Osteocyte (in vitro differentiated cells): ENCODE measurements around the gene ZNF445. TPM values are rescaled to one million over a fixed set of nuclear protein-coding genes. Genes with fewer than 3 reads are reported as not detected.

ENCODE experiments used
- DNase-seq: peaks from one replicate; pipeline ENCODE4 v3.0.0; 2021; ENCODE audit warnings: mixed read lengths; ENCODE audit not compliant: unreplicated experiment; ENCODE audit errors: extremely low spot score
- H3K27ac Mint-ChIP-seq: one replicate; pipeline ENCODE4 v1.8.0; 2021; ENCODE audit warnings: mild to moderate bottlenecking, mixed read lengths; ENCODE audit not compliant: unreplicated experiment
- H3K27me3 Mint-ChIP-seq: one replicate; pipeline ENCODE4 v1.8.0; 2021; ENCODE audit warnings: mixed read lengths; ENCODE audit not compliant: unreplicated experiment
- H3K36me3 Mint-ChIP-seq: one replicate; pipeline ENCODE4 v1.8.0; 2021; ENCODE audit warnings: mixed read lengths; ENCODE audit not compliant: unreplicated experiment
- H3K4me1 Mint-ChIP-seq: one replicate; pipeline ENCODE4 v1.8.0; 2021; ENCODE audit warnings: mixed read lengths; ENCODE audit not compliant: unreplicated experiment
- H3K4me3 Mint-ChIP-seq: one replicate; pipeline ENCODE4 v1.8.0; 2021; ENCODE audit warnings: mild to moderate bottlenecking, moderate library complexity, mixed read lengths; ENCODE audit not compliant: unreplicated experiment
- H3K9me3 Mint-ChIP-seq: one replicate; pipeline ENCODE4 v1.8.0; 2021; ENCODE audit warnings: mixed read lengths; ENCODE audit not compliant: unreplicated experiment
- total RNA-seq: library from RNA; stranded (reverse); gene quantifications from 2 replicates; pipeline ENCODE4 v1.2.1, GENCODE V29; 2021
- TF ChIP-seq, protein P1 (sequence below): fragments of 200-600 bp; sonication (generic); IDR thresholded peaks from 2 replicates; pipeline ENCODE4 v1.5.0; 2021; ENCODE audit warnings: antibody characterized with exemption, mild to moderate bottlenecking, moderate library complexity

Gene ZNF445
- total RNA-seq, 1 donor from 2014 or later: 26.1 TPM

DNA sequence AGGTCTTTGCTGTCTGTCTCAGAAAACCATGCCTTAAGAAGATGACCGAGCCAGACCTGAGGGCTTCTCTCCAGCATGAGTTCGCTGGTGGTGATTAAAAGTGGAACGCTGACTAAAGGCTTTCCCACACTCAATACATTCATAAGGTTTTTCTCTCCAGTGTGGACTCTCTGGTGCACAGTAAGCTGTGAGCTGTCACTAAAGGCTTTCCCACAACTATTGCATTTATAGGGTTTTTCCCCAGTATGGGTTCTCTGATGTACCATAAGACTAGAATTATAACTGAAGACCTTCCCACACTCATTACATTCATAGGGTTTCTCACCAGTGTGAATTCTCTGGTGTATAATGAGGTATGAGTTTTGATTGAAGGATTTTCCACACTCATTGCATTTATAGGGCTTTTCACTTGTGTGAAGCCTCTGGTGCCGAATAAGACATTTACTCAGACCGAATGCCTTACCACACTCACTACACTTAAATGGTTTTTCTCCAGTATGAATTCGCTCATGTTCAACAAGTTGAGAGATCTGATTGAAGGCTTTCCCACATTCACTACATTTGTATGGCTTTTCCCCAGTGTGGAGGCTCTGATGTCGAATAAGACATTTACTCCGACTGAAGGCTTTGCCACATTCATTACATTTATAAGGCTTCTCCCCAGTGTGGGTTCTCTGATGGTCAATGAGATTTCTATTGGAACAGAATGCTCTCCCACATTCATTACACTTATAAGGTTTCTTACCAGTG is 21.9 kb upstream of the ZNF445 start:
- H3K9me3 Mint-ChIP-seq: peaks cover 41% of the 10 kb centered on the region
- no peaks in the 10 kb centered on the region for H3K27me3 Mint-ChIP-seq
- H3K4me1 Mint-ChIP-seq: no peaks in the 10 kb centered on the region
- no peak overlapping the region for H3K4me3 Mint-ChIP-seq
- TF ChIP-seq, protein P1, sequence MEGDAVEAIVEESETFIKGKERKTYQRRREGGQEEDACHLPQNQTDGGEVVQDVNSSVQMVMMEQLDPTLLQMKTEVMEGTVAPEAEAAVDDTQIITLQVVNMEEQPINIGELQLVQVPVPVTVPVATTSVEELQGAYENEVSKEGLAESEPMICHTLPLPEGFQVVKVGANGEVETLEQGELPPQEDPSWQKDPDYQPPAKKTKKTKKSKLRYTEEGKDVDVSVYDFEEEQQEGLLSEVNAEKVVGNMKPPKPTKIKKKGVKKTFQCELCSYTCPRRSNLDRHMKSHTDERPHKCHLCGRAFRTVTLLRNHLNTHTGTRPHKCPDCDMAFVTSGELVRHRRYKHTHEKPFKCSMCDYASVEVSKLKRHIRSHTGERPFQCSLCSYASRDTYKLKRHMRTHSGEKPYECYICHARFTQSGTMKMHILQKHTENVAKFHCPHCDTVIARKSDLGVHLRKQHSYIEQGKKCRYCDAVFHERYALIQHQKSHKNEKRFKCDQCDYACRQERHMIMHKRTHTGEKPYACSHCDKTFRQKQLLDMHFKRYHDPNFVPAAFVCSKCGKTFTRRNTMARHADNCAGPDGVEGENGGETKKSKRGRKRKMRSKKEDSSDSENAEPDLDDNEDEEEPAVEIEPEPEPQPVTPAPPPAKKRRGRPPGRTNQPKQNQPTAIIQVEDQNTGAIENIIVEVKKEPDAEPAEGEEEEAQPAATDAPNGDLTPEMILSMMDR: no peak
- H3K27ac Mint-ChIP-seq: no peak overlapping the region
- H3K36me3 Mint-ChIP-seq: peaks cover 68% of the 10 kb centered on the region
- DNase-seq: no peak

DNA sequence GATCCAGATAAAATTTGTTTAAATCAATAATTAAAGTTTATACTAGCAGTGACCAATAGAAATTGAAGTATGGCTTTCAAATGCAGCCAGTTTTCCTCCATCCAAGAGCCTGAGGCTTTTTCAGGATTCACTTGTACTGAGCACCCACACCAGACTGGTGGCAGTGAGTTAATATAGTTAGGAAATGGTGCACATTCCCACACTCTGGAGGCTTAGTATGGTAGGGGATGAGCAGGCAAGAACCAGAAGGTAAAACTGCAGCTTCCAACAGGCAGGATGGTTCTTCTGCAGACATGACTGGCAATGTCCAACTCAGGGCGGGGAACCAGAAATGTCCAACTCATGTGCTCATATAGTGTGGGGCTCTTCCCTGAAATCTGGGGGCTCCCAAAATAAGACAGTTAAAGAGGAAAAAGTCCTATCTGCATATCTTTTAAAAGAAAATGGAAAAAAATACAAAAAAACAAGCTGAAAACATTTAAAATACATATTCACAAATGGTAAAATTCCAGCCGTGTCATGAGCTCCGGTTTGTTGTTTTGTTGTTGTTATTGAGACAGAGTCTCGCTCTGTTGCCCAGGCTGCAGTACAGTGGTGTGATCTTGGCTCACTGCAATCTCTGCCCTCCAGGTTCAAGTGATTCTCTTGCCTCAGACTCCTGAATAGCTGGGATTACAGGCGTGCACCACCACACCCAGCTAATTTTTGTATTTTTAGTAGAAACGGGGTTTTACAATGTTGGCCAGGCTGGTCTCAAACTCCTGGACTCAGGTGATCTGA is 18.4 kb upstream of the ZNF445 start:
- Mint-ChIP-seq H3K4me3 (no peak overlapping the region), H3K4me1 (no peaks in the 10 kb centered on the region), H3K27me3 (no peaks in the 10 kb centered on the region), H3K36me3 (peaks cover 65% of the 10 kb centered on the region), H3K9me3 (peaks cover 46% of the 10 kb centered on the region), H3K27ac (no peak overlapping the region)
- TF ChIP-seq, protein P1: no peak
- DNase-seq: no peak

DNA sequence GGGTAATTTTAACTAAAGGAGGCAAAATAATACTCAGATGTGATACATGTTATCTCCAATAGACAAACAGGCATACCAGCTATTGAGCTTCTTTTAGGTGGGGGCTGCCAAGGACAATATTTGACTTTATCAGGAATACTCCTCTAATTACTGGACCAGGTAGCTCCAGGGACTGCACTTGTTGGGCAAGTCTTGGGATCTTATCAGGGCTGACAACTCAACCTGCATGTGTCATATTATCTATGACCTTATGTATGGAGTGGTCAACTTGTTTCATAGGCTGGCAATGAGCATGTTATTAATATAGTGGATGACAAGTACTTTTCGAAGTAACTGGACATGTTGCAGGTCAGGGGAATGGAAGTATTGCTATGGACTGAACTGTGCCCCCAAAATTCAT is 15.0 kb upstream of the ZNF445 start:
- H3K4me1 Mint-ChIP-seq: no peaks in the 10 kb centered on the region
- no peaks in the 10 kb centered on the region for H3K27me3 Mint-ChIP-seq
- no peak overlapping the region for H3K4me3 Mint-ChIP-seq
- H3K36me3 Mint-ChIP-seq: peaks cover 33% of the 10 kb centered on the region
- TF ChIP-seq, protein P1: no peak
- H3K27ac Mint-ChIP-seq: no peak overlapping the region
- H3K9me3 Mint-ChIP-seq: peaks cover 22% of the 10 kb centered on the region
- no peak for DNase-seq

DNA sequence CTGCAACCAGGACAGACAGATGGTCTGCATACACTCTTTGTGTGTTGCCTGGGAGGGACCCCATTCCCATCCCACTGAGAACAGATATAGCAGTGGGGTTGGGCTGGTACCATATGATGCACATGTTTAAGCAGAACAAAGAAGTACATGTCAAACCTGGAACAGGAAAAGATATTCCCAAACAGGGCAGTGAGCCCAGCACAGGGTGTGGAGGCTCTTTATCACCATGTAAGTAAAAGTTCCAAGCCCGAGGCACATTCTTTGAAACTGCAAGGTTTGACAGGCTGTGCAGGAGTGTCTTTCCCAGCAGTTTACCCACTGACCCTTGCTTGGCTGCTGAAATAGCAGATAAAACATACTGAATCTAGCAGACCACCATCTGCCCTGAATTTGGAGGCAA is 5.3 kb upstream of the ZNF445 start:
- TF ChIP-seq, protein P1: no peak
- no peak overlapping the region for H3K27ac Mint-ChIP-seq

DNA sequence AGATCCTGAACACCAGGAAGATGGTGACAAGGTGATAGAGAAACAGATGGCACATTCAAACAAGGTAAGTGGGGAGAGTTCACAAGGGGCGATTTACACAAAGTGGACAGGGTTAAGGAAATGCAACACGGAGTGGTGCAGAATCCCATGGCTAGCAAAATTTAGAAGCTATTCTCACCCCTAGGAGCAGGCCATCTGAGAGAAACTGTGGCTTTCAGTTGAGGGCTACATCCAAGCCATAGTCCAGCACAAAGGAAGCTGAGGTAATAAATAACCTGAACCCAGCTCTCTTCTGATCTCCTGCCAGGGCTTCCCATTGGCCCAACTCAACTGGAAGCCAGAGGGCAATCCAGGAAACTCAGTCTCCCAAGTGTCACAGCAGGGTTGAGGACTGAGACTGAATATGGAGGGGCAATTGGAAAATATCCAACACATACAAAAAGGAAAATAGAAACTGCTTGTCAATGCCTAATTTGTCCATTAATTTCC is 1.2 kb upstream of the ZNF445 start:
- Mint-ChIP-seq H3K36me3 (no peaks in the 10 kb centered on the region), H3K9me3 (no peaks in the 10 kb centered on the region), H3K4me3 (no peak overlapping the region), H3K27ac (no peak overlapping the region), H3K27me3 (no peaks in the 10 kb centered on the region), H3K4me1 (peaks cover 28% of the 10 kb centered on the region)
- TF ChIP-seq, protein P1: no peak
- DNase-seq: peak; percentile 15

More for the DNA sequence above, 5.3 kb upstream of the ZNF445 start:
- H3K36me3 Mint-ChIP-seq: no peaks in the 10 kb centered on the region
- DNase-seq: peak; percentile 49
- H3K4me1 Mint-ChIP-seq: peaks cover 6% of the 10 kb centered on the region
- H3K9me3 Mint-ChIP-seq: peaks cover 11% of the 10 kb centered on the region
- no peak overlapping the region for H3K4me3 Mint-ChIP-seq
- no peaks in the 10 kb centered on the region for H3K27me3 Mint-ChIP-seq
